ENCODE data around the gene SPOCK2.
"Not testable (repeated sequence)": the region's sequence is repeated elsewhere in the genome, so short reads cannot be mapped to it uniquely, and the experiment has no call there.

DNA sequence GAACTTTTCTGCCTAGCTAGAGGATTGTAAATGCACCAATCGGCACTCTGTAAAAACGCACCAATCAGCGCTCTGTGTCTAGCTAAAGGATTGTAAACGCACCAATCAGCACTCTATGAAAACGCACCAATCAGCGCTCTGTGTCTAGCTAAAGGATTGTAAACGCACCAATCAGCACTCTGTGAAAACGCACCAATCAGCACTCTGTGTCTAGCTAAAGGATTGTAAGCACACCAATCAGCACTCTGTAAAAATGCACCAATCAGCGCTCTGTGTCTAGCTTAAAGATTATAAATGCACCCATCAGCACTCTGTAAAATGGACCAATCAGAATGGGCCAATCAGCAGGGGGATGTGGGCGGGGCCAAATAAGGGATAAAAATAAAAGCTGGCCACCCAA is 47.9 kb upstream of the SPOCK2 start:
- not testable (repeated sequence) for TF ChIP-seq FOXK2 (IDR thresholded peaks at IDR 0.05); SUZ12 (IDR thresholded peaks at IDR 0.05); ARNT (IDR thresholded peaks at IDR 0.05); ELF4 (IDR thresholded peaks at IDR 0.05); BHLHE40 (IDR thresholded peaks at IDR 0.05; ENCODE audit: borderline replicate concordance); HDGF (IDR thresholded peaks at IDR 0.05; ENCODE audit: borderline replicate concordance); SP1 (IDR thresholded peaks at IDR 0.05); FOXA1 (IDR thresholded peaks at IDR 0.05); TARDBP (IDR thresholded peaks at IDR 0.05); CTBP1 (IDR thresholded peaks at IDR 0.05; ENCODE audit: borderline replicate concordance)

Measured in HEK293T (cell line).